T-helper 17 cell (primary cell): ENCODE measurements around the gene HDDC3. TPM values are rescaled to one million over a fixed set of nuclear protein-coding genes. Genes with fewer than 3 reads are reported as not detected.

ENCODE experiments used
- ATAC-seq: fragments of 150-1000 bp; cut with Tn5 transposase; 2 replicates; pipeline ENCODE4 v1.10.0; 2021; ENCODE audit warnings: mild to moderate bottlenecking, moderate library complexity
- DNase-seq, 3 donors: peaks; one replicate each; pipeline versions ENCODE4 v3.0.0 to v3.0.0-alpha.2; 2020 to 2021
- H3K9me3 ChIP-seq: one replicate; pipeline ENCODE4 v1.7.0; 2013; ENCODE audit warnings: low read length, mild to moderate bottlenecking; ENCODE audit not compliant: control insufficient read depth, poor library complexity, severe bottlenecking
- H3K27ac Mint-ChIP-seq: one replicate; pipeline ENCODE4 v1.8.0; 2022; ENCODE audit warnings: mild to moderate bottlenecking, moderate library complexity, mixed read lengths
- H3K27me3 Mint-ChIP-seq: one replicate; pipeline ENCODE4 v1.8.0; 2022; ENCODE audit warnings: mixed read lengths
- H3K36me3 Mint-ChIP-seq: one replicate; pipeline ENCODE4 v1.8.0; 2022; ENCODE audit warnings: low read depth, mixed read lengths
- H3K4me1 Mint-ChIP-seq: one replicate; pipeline ENCODE4 v1.8.0; 2022; ENCODE audit warnings: mild to moderate bottlenecking, mixed read lengths
- H3K4me3 Mint-ChIP-seq: one replicate; pipeline ENCODE4 v1.8.0; 2022; ENCODE audit warnings: mild to moderate bottlenecking, moderate library complexity, mixed read lengths
- total RNA-seq, 4 donors: library from RNA in 2 of 4; stranded (reverse) in 2 of 4; gene quantifications; one replicate each; pipeline ENCODE4 v1.2.3 and lab custom pipeline; 2022 to 2026

Gene HDDC3
- total RNA-seq, 2 donors from 2014 or later = 11.1 to 12.9 TPM

DNA sequence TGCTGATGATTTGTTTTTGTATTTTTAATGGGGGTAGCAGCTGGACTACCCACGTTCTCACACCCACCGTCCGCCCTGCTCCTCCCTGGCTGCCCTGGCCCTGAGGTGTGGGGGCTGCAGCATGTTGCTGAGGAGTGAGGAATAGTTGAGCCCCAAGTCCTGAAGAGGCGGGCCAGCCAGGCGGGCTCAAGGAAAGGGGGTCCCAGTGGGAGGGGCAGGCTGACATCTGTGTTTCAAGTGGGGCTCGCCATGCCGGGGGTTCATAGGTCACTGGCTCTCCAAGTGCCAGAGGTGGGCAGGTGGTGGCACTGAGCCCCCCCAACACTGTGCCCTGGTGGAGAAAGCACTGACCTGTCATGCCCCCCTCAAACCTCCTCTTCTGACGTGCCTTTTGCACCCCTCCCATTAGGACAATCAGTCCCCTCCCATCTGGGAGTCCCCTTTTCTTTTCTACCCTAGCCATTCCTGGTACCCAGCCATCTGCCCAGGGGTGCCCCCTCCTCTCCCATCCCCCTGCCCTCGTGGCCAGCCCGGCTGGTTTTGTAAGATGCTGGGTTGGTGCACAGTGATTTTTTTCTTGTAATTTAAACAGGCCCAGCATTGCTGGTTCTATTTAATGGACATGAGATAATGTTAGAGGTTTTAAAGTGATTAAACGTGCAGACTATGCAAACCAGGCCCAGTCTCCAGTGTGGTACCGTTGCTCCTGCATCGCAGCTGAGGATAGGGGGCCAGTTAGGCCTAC, 49.4 kb downstream of the HDDC3 start:
- Mint-ChIP-seq H3K36me3 (no peaks in the 10 kb centered on the region), H3K4me1 (peaks cover 9% of the 10 kb centered on the region), H3K27ac (peak overlapping the region; percentile 81), H3K27me3 (peaks cover 5% of the 10 kb centered on the region), H3K4me3 (no peak overlapping the region)
- no peaks in the 10 kb centered on the region for H3K9me3 ChIP-seq
- DNase-seq (no peak), ATAC-seq (peak; percentile 10)

DNA sequence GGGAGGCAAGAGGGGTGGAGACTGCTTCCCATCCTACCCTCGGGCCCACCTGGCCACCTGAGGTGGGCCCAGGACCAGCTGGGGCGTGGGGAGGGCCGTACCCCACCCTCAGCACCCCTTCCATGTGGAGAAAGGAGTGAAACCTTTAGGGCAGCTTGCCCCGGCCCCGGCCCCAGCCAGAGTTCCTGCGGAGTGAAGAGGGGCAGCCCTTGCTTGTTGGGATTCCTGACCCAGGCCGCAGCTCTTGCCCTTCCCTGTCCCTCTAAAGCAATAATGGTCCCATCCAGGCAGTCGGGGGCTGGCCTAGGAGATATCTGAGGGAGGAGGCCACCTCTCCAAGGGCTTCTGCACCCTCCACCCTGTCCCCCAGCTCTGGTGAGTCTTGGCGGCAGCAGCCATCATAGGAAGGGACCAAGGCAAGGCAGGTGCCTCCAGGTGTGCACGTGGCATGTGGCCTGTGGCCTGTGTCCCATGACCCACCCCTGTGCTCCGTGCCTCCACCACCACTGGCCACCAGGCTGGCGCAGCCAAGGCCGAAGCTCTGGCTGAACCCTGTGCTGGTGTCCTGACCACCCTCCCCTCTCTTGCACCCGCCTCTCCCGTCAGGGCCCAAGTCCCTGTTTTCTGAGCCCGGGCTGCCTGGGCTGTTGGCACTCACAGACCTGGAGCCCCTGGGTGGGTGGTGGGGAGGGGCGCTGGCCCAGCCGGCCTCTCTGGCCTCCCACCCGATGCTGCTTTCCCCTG, 50.2 kb downstream of the HDDC3 start:
- no peaks in the 10 kb centered on the region for H3K9me3 ChIP-seq
- Mint-ChIP-seq H3K4me3 (peak overlapping the region; percentile 28), H3K36me3 (no peaks in the 10 kb centered on the region), H3K27ac (peak overlapping the region; percentile 81), H3K27me3 (no peaks in the 10 kb centered on the region), H3K4me1 (peaks cover 8% of the 10 kb centered on the region)
- DNase-seq (no peak), ATAC-seq (no peak)

DNA sequence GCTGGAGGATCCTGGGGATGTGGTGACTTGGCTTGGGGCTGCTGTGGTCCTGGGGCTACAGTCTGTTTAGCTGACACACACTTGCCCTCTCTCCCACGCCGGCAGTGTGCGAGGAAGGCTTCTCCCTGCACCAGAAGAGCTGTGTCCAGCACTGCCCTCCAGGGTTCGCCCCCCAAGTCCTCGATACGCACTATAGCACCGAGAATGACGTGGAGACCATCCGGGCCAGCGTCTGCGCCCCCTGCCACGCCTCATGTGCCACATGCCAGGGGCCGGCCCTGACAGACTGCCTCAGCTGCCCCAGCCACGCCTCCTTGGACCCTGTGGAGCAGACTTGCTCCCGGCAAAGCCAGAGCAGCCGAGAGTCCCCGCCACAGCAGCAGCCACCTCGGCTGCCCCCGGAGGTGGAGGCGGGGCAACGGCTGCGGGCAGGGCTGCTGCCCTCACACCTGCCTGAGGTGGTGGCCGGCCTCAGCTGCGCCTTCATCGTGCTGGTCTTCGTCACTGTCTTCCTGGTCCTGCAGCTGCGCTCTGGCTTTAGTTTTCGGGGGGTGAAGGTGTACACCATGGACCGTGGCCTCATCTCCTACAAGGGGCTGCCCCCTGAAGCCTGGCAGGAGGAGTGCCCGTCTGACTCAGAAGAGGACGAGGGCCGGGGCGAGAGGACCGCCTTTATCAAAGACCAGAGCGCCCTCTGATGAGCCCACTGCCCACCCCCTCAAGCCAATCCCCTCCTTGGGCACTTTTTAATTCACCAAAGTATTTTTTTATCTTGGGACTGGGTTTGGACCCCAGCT, 51.0 kb downstream of the HDDC3 start:
- ATAC-seq = no peak
- H3K9me3 ChIP-seq = no peaks in the 10 kb centered on the region
- H3K27me3 Mint-ChIP-seq = no peaks in the 10 kb centered on the region
- DNase-seq = no peak
- H3K27ac Mint-ChIP-seq = peak overlapping the region; percentile 79
- H3K4me1 Mint-ChIP-seq = peaks cover 11% of the 10 kb centered on the region
- H3K36me3 Mint-ChIP-seq = peaks cover 1% of the 10 kb centered on the region
- H3K4me3 Mint-ChIP-seq = no peak overlapping the region

DNA sequence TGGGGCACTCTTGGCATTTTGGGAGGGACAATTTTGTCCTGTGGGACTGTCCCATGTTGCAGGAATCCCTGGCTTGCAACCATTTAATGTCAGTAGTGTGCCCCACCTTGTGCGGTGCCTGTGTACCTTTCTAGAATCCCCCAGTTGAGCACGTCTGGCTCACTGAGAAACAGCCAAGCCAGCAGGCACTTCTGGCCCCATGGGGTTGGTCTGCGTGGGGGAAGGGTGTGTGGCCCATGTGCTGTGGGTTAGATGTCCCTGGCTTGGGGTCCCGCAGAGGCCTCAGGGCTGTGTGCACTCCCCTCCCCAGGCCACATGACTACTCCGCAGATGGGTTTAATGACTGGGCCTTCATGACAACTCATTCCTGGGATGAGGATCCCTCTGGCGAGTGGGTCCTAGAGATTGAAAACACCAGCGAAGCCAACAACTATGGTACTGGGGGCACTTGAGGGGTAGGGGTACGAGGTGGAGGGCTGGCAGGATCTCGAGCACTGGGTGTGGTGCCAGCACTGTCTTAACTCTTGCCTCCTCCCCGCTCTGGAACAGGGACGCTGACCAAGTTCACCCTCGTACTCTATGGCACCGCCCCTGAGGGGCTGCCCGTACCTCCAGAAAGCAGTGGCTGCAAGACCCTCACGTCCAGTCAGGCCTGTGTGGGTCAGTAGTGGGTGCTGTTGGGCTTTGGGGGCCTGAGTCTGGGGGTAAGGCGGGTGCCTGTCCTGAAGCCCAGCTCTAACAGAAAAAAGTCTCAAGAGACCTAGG, 51.8 kb downstream of the HDDC3 start:
- H3K9me3 ChIP-seq = no peaks in the 10 kb centered on the region
- no peak overlapping the region for H3K4me3 Mint-ChIP-seq
- H3K27ac Mint-ChIP-seq = peak overlapping the region; percentile 79
- DNase-seq = no peak
- H3K4me1 Mint-ChIP-seq = peaks cover 11% of the 10 kb centered on the region
- H3K36me3 Mint-ChIP-seq = peaks cover 2% of the 10 kb centered on the region
- no peaks in the 10 kb centered on the region for H3K27me3 Mint-ChIP-seq
- ATAC-seq = no peak

Other genes with a start within 250 kb of the HDDC3 start
- gene BLM, start 215.2 kb downstream of the HDDC3 start, total RNA-seq = 1 to 10 TPM; 7.8 to 8.8 TPM
- 100 to 1,000 TPM; 133 to 260 TPM for gene FURIN, start 64.0 kb downstream of the HDDC3 start, total RNA-seq
- gene FES, start 48.0 kb downstream of the HDDC3 start, total RNA-seq = 10 to 100 TPM in 1 of 2 donors, 1 to 10 TPM in 1; 6.0 to 12.7 TPM
- 100 to 1,000 TPM; 159 to 186 TPM for gene MAN2A2, start 29.2 kb downstream of the HDDC3 start, total RNA-seq
- gene UNC45A, start 2.7 kb upstream of the HDDC3 start, total RNA-seq = 10 to 100 TPM; 36.9 to 38.3 TPM
- gene RCCD1, start 22.3 kb upstream of the HDDC3 start, total RNA-seq = 1 to 10 TPM; 3.7 to 5.3 TPM
- 10 to 100 TPM; 19.9 to 40.6 TPM for gene PRC1, start 62.0 kb upstream of the HDDC3 start, total RNA-seq
- gene VPS33B, start 90.0 kb upstream of the HDDC3 start, total RNA-seq = 10 to 100 TPM; 19.2 to 23.6 TPM
- under 1 TPM in 1 of 2 donors, not detected in 1; 0.10 TPM for gene SV2B, start 167.7 kb upstream of the HDDC3 start, total RNA-seq